ENCODE data around the gene UGGT1. TPM values are rescaled to one million over a fixed set of nuclear protein-coding genes. Genes with fewer than 3 reads are reported as not detected.

The UGGT1 gene
- total and polyA plus RNA-seq, 2 experiments from 2014 or later = 11.5 to 65.0 TPM

DNA sequence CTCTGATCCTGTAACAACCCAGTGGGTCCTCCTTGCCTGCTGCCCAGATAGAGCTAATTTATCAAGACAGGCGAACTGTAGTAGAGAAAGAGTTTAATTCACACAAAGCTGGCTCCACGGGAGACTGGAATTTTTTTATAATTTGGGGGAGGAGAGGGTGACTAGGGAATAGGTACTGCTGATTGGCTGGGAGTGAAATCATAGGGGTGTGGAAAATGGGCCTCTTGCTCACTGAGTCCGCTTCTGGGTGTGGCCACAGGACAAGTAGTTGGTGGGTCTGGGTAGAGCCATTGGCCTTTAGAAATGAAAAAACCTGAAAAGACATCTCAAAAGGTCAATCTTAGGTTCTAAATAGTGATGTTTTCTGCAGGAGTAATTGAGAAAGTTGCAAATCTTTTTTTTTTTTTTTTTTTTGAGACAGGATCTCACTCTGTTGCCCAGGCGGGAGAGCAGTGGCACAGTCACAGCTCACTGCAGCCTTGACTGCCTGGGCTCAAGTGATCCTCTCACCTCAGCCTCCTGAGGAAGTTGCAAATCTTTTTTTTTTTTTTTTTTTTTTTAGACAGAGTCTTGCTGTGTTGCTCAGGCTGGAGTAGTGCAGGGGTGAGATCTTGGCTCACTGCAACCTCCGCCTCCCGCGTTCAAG is 14.4 kb upstream of the UGGT1 start:
- no peaks in the 10 kb centered on the region for H3K4me1 ChIP-seq (ENCODE audit: insufficient read depth)
- H3K4me1 Mint-ChIP-seq = no peaks in the 10 kb centered on the region
- ATAC-seq (no peak), DNase-seq (ENCODE audit: low spot score) (no peak)
- H3K4me3 ChIP-seq = no peak overlapping the region
- no peaks in the 10 kb centered on the region for H4K20me1 ChIP-seq (replicated peaks; ENCODE audit: insufficient read depth)
- H3K4me3 Mint-ChIP-seq = no peak overlapping the region
- peaks cover 4% of the 10 kb centered on the region; the same call in 1 of the 3 replicates for H3K9me3 Mint-ChIP-seq
- no peaks in the 10 kb centered on the region for H3K27me3 ChIP-seq (ENCODE audit: insufficient read depth)
- H3F3A ChIP-seq (replicated peaks; ENCODE audit: low read depth) = no peaks in the 10 kb centered on the region
- H3K79me2 ChIP-seq (replicated peaks; ENCODE audit: insufficient read depth) = no peaks in the 10 kb centered on the region
- H3K9me2 ChIP-seq (ENCODE audit: insufficient read depth) = no peaks in the 10 kb centered on the region
- no peak overlapping the region for H3K4me2 ChIP-seq
- TF ChIP-seq CREB1 (CRISPR knock-in tag; IDR thresholded peaks at IDR 0.05; ENCODE audit: low read depth) (no peak), EZH2phosphoT487 (IDR thresholded peaks at IDR 0.05; ENCODE audit: unreplicated experiment) (no peak), ZNF462 (CRISPR knock-in tag; IDR thresholded peaks at IDR 0.05) (no peak), ZNF114 (CRISPR knock-in tag; IDR thresholded peaks at IDR 0.05) (no peak), POLR2AphosphoS5 (IDR thresholded peaks at IDR 0.05; ENCODE audit: low read depth) (no peak), STAT1 (IDR thresholded peaks at IDR 0.05; ENCODE audit: unreplicated experiment) (no peak), JUNB (IDR thresholded peaks at IDR 0.05; ENCODE audit: unreplicated experiment) (no peak), ZNF331 (CRISPR knock-in tag; IDR thresholded peaks at IDR 0.05; ENCODE audit: low read depth) (no peak), EZH2 (IDR thresholded peaks at IDR 0.05; ENCODE audit: low read depth, unreplicated experiment) (no peak), ETS1 (IDR thresholded peaks at IDR 0.05) (no peak), NANOG (IDR thresholded peaks at IDR 0.05; ENCODE audit: borderline replicate concordance) (no peak), REST (IDR thresholded peaks at IDR 0.05; ENCODE audit: unreplicated experiment) (no peak)
- TF ChIP-seq, protein P1, sequence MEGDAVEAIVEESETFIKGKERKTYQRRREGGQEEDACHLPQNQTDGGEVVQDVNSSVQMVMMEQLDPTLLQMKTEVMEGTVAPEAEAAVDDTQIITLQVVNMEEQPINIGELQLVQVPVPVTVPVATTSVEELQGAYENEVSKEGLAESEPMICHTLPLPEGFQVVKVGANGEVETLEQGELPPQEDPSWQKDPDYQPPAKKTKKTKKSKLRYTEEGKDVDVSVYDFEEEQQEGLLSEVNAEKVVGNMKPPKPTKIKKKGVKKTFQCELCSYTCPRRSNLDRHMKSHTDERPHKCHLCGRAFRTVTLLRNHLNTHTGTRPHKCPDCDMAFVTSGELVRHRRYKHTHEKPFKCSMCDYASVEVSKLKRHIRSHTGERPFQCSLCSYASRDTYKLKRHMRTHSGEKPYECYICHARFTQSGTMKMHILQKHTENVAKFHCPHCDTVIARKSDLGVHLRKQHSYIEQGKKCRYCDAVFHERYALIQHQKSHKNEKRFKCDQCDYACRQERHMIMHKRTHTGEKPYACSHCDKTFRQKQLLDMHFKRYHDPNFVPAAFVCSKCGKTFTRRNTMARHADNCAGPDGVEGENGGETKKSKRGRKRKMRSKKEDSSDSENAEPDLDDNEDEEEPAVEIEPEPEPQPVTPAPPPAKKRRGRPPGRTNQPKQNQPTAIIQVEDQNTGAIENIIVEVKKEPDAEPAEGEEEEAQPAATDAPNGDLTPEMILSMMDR (conservative IDR thresholded peaks at IDR 0.05; ENCODE audit: low read depth in 2 of 2) = no peak
- no peak overlapping the region for H3K27ac ChIP-seq (ENCODE audit: low read depth)
- H3K36me3 Mint-ChIP-seq (ENCODE audit: low read depth) = no peaks in the 10 kb centered on the region
- H2AFZ ChIP-seq = no peak overlapping the region
- no peaks in the 10 kb centered on the region for H3K36me3 ChIP-seq (ENCODE audit: insufficient read depth)
- H3K27me3 Mint-ChIP-seq (ENCODE audit: insufficient read depth, low read depth, poor library complexity) = peaks cover 1% of the 10 kb centered on the region
- H3K27ac Mint-ChIP-seq = no peak overlapping the region
